Naive thymus-derived CD4-positive, alpha-beta T cell (primary cell): ENCODE results near the gene CAMSAP1. TPM values are rescaled to one million over a fixed set of nuclear protein-coding genes. Genes with fewer than 3 reads are reported as not detected.

Experiments used
- ATAC-seq: fragments of 150-1000 bp; cut with Tn5 transposase; 2 replicates; pipeline ENCODE4 v1.10.0; 2021; ENCODE audit warnings: mild to moderate bottlenecking, moderate library complexity
- CTCF ChIA-PET: fragments of 350-600 bp; sonication (Branson Sonifier 250); formaldehyde crosslinking; loops from one replicate; lab custom pipeline; 2021; ENCODE audit warnings: antibody characterized with exemption; lab: Charles Lee
- POLR2A ChIA-PET: fragments of 350-600 bp; sonication (Branson Sonifier 250); formaldehyde crosslinking; loops from one replicate; lab custom pipeline; 2021; ENCODE audit warnings: antibody characterized with exemption, inconsistent platforms; lab: Charles Lee
- DNase-seq, 9 donors: peaks; one replicate each; pipeline versions ENCODE4 v3.0.0 to v3.0.0-alpha.2; 2020 to 2022; ENCODE audit warnings: mixed read lengths in 1 of 9
- H3K27ac ChIP-seq: one replicate; pipeline ENCODE4 v1.7.0; 2013; ENCODE audit warnings: mild to moderate bottlenecking, low read depth, low read length, moderate library complexity
- H3K27me3 ChIP-seq, 2 donors: one replicate each; pipeline ENCODE4 v1.7.0; 2013; ENCODE audit warnings: low read length in 2 of 2, mild to moderate bottlenecking in 2 of 2, moderate library complexity in 2 of 2; ENCODE audit not compliant: control insufficient read depth in 2 of 2, insufficient read depth in 2 of 2
- H3K36me3 ChIP-seq, 3 experiments: 1 replicate in 2 of 3; 2 replicates in 1 of 3; pipeline ENCODE4 v1.7.0; 2013; ENCODE audit warnings: low read length in 3 of 3, mild to moderate bottlenecking in 3 of 3, moderate library complexity in 1 of 3; ENCODE audit not compliant: insufficient read depth in 3 of 3, control insufficient read depth in 2 of 3
- H3K4me1 ChIP-seq, 2 donors: one replicate each; pipeline ENCODE4 v1.7.0; 2013; ENCODE audit warnings: low read length in 2 of 2, mild to moderate bottlenecking in 2 of 2, moderate library complexity in 1 of 2; ENCODE audit not compliant: control insufficient read depth in 2 of 2, insufficient read depth in 2 of 2
- H3K4me3 ChIP-seq: 2 replicates; pipeline ENCODE4 v1.7.0; 2013; ENCODE audit warnings: mild to moderate bottlenecking, low read length
- H3K9me3 ChIP-seq, 3 experiments: 1 replicate in 2 of 3; 2 replicates in 1 of 3; pipeline ENCODE4 v1.7.0; 2013; ENCODE audit warnings: low read length in 3 of 3; ENCODE audit not compliant: control insufficient read depth in 2 of 3
- H3K27ac Mint-ChIP-seq, 9 donors: one replicate each; pipeline ENCODE4 v1.8.0; 2020 to 2022; ENCODE audit warnings: mixed read lengths in 9 of 9, mild to moderate bottlenecking in 8 of 9, moderate library complexity in 5 of 9, inconsistent platforms in 2 of 9
- H3K27me3 Mint-ChIP-seq, 5 donors: one replicate each; pipeline ENCODE4 v1.8.0; 2021 to 2022; ENCODE audit warnings: mixed read lengths in 5 of 5, mild to moderate bottlenecking in 1 of 5
- H3K36me3 Mint-ChIP-seq, 5 donors: one replicate each; pipeline ENCODE4 v1.8.0; 2020 to 2022; ENCODE audit warnings: mixed read lengths in 5 of 5, mild to moderate bottlenecking in 3 of 5, inconsistent platforms in 1 of 5
- H3K4me1 Mint-ChIP-seq, 7 donors: one replicate each; pipeline ENCODE4 v1.8.0; 2020 to 2022; ENCODE audit warnings: mixed read lengths in 7 of 7, mild to moderate bottlenecking in 3 of 7, inconsistent platforms in 1 of 7
- H3K4me3 Mint-ChIP-seq, 10 donors: one replicate each; pipeline ENCODE4 v1.8.0; 2020 to 2022; ENCODE audit warnings: mild to moderate bottlenecking in 10 of 10, mixed read lengths in 10 of 10, moderate library complexity in 6 of 10, inconsistent platforms in 2 of 10
- H3K9me3 Mint-ChIP-seq, 11 donors: one replicate each; pipeline ENCODE4 v1.8.0; 2020 to 2022; ENCODE audit warnings: mixed read lengths in 11 of 11, mild to moderate bottlenecking in 4 of 11, inconsistent platforms in 1 of 11, moderate library complexity in 1 of 11
- intact Hi-C, 2 donors: fragments of 100-400 bp; cut with micrococcal nuclease; formaldehyde crosslinking; loops; one replicate each; pipeline ENCODE4 v1.15.1; 2023
- polyA plus RNA-seq, 2 donors: library from polyadenylated mRNA; unstranded; fragments of 300-500 nt; fragmentation: Illumina TruSeq; gene quantifications; one replicate each; pipeline ENCODE4 v1.2.3, GENCODE V29; 2021
- total RNA-seq, 6 experiments: library from RNA in 5 of 6; stranded (reverse) in 5 of 6; gene quantifications; 1 replicate in 5 of 6; 2 replicates in 1 of 6; pipeline ENCODE4 v1.2.3 and lab custom pipeline; 2021 to 2026

CAMSAP1 gene
- total and polyA plus RNA-seq, 7 experiments from 2014 or later, result 0.65 to 34.3 (median 21.5) TPM

GRCh38 chr9:135865531-135865930, 41.8 kb downstream of the CAMSAP1 start:
- H3K4me3 Mint-ChIP-seq, result no peak overlapping the region
- no peaks in the 10 kb centered on the region for H3K9me3 ChIP-seq
- ChIA-PET CTCF (interaction anchor here (0.9 to 1.7 kb wide), 2 partner anchors 44 to 256 kb away, joined by 4 to 6 read pairs; no protein-coding TSS in a partner anchor), POLR2A (no interaction called here)
- intact Hi-C loops, result loop anchor here (1.0 to 2.0 kb wide), 3 partner anchors 21 to 258 kb away; partner anchors contain the start of gene UBAC1 (in 1 of the 2)
- H3K36me3 Mint-ChIP-seq, result peaks cover 6 to 29% (median 8%) of the 10 kb centered on the region in 5 donors
- no peaks in the 10 kb centered on the region for H3K9me3 Mint-ChIP-seq
- H3K4me1 ChIP-seq, result peaks cover 0 to 4% of the 10 kb centered on the region in 2 donors
- H3K36me3 ChIP-seq, result peaks cover 0 to 8% (median 0%) of the 10 kb centered on the region in 3 experiments
- H3K4me3 ChIP-seq, result no peak overlapping the region
- no peak for ATAC-seq
- H3K27me3 Mint-ChIP-seq, result no peaks in the 10 kb centered on the region
- peaks cover 5 to 27% (median 17%) of the 10 kb centered on the region in 7 donors for H3K4me1 Mint-ChIP-seq
- no peak for DNase-seq
- no peak overlapping the region for H3K27ac Mint-ChIP-seq
- no peaks in the 10 kb centered on the region for H3K27me3 ChIP-seq
- no peak overlapping the region for H3K27ac ChIP-seq

- Mint-ChIP-seq H3K27me3 (no peaks in the 10 kb centered on the region), H3K4me3 (no peak overlapping the region), H3K36me3 (peaks cover 4 to 22% (median 6%) of the 10 kb centered on the region in 5 donors), H3K9me3 (no peaks in the 10 kb centered on the region), H3K27ac (no peak overlapping the region), H3K4me1 (peaks cover 5 to 26% (median 17%) of the 10 kb centered on the region in 7 donors)
- ChIA-PET CTCF (interaction anchor here (0.6 to 1.2 kb wide), 8 partner anchors 10 to 340 kb away, joined by 3 to 4 read pairs (median 3); no protein-coding TSS in a partner anchor), POLR2A (interaction anchor here (0.6 kb wide), 1 partner anchor 42 kb away, joined by 3 read pairs; no protein-coding TSS in a partner anchor)
- Histone ChIP-seq H3K4me1 (peaks cover 0 to 4% of the 10 kb centered on the region in 2 donors), H3K4me3 (no peak overlapping the region), H3K36me3 (peaks cover 0 to 8% (median 0%) of the 10 kb centered on the region in 3 experiments), H3K27ac (no peak overlapping the region), H3K9me3 (no peaks in the 10 kb centered on the region), H3K27me3 (no peaks in the 10 kb centered on the region)
- intact Hi-C loops, result loop anchor here (1.0 to 5.0 kb wide), 5 partner anchors 22 to 259 kb away; partner anchors contain the start of genes CAMSAP1 (in 2 of the 2) and UBAC1 (in 1 of the 2)
- DNase-seq, result peak; percentile 20 to 70 (median 55)
- ATAC-seq, result peak; percentile 74
Measured at GRCh38 chr9:135864447-135865049, 42.8 kb downstream of the CAMSAP1 start.

GRCh38 chr9:135862809-135863208, 44.5 kb downstream of the CAMSAP1 start:
- Mint-ChIP-seq H3K27ac (no peak overlapping the region), H3K9me3 (no peaks in the 10 kb centered on the region), H3K27me3 (no peaks in the 10 kb centered on the region), H3K4me1 (peaks cover 5 to 30% (median 17%) of the 10 kb centered on the region in 7 donors), H3K4me3 (no peak overlapping the region), H3K36me3 (peaks cover 6 to 32% (median 9%) of the 10 kb centered on the region in 5 donors)
- Histone ChIP-seq H3K4me3 (no peak overlapping the region), H3K4me1 (peaks cover 0 to 4% of the 10 kb centered on the region in 2 donors), H3K36me3 (peaks cover 0 to 15% (median 0%) of the 10 kb centered on the region in 3 experiments), H3K9me3 (no peaks in the 10 kb centered on the region), H3K27me3 (no peaks in the 10 kb centered on the region), H3K27ac (no peak overlapping the region)
- POLR2A ChIA-PET, result interaction anchor here (1.0 kb wide), 1 partner anchor 233 kb away, joined by 3 read pairs; no protein-coding TSS in a partner anchor
- DNase-seq (no peak), ATAC-seq (no peak)
- intact Hi-C loops, result loop anchor here in 1 of 2 donors (5.0 kb wide), 1 partner anchor 44 kb away; the partner anchor contains the start of gene CAMSAP1
- CTCF ChIA-PET, result interaction anchor here (0.7 kb wide), 1 partner anchor 32 kb away, joined by 5 read pairs; no protein-coding TSS in a partner anchor

GRCh38 chr9:135858491-135859185, 48.7 kb downstream of the CAMSAP1 start:
- Histone ChIP-seq H3K27me3 (no peaks in the 10 kb centered on the region), H3K27ac (no peak overlapping the region), H3K9me3 (no peaks in the 10 kb centered on the region), H3K36me3 (peaks cover 0 to 27% (median 0%) of the 10 kb centered on the region in 3 experiments), H3K4me3 (no peak overlapping the region), H3K4me1 (no peaks in the 10 kb centered on the region)
- ATAC-seq (no peak), DNase-seq (no peak)
- Mint-ChIP-seq H3K27me3 (no peaks in the 10 kb centered on the region), H3K4me1 (peaks cover 0 to 20% (median 3%) of the 10 kb centered on the region in 7 donors), H3K36me3 (peaks cover 13 to 36% (median 15%) of the 10 kb centered on the region in 5 donors), H3K27ac (peak overlapping the region in 1 of 9 donors; percentile 28), H3K9me3 (no peaks in the 10 kb centered on the region), H3K4me3 (no peak overlapping the region)
- ChIA-PET POLR2A (no interaction called here), CTCF (interaction anchor here (0.6 kb wide), 1 partner anchor 11 kb away, joined by 3 read pairs; no protein-coding TSS in a partner anchor)
- intact Hi-C loops, result no loop called here

GRCh38 chr9:135857843-135858242, 49.5 kb downstream of the CAMSAP1 start:
- H3K36me3 Mint-ChIP-seq, result peaks cover 13 to 39% (median 15%) of the 10 kb centered on the region in 5 donors
- Histone ChIP-seq H3K4me1 (no peaks in the 10 kb centered on the region), H3K27me3 (no peaks in the 10 kb centered on the region), H3K27ac (no peak overlapping the region), H3K36me3 (peaks cover 0 to 31% (median 0%) of the 10 kb centered on the region in 3 experiments), H3K9me3 (no peaks in the 10 kb centered on the region), H3K4me3 (no peak overlapping the region)
- H3K4me1 Mint-ChIP-seq, result peaks cover 0 to 13% (median 3%) of the 10 kb centered on the region in 7 donors
- H3K27me3 Mint-ChIP-seq, result no peaks in the 10 kb centered on the region
- no peak overlapping the region for H3K4me3 Mint-ChIP-seq
- ChIA-PET POLR2A (no interaction called here), CTCF (no interaction called here)
- intact Hi-C loops, result no loop called here
- ATAC-seq (no peak), DNase-seq (no peak)
- H3K27ac Mint-ChIP-seq, result peak overlapping the region in 1 of 9 donors; percentile 28
- no peaks in the 10 kb centered on the region for H3K9me3 Mint-ChIP-seq

- H3K4me3 Mint-ChIP-seq, result no peak overlapping the region
- no peak overlapping the region for H3K4me3 ChIP-seq
- ChIA-PET CTCF (no interaction called here), POLR2A (no interaction called here)
- H3K27ac Mint-ChIP-seq, result no peak overlapping the region
- no peaks in the 10 kb centered on the region for H3K9me3 ChIP-seq
- intact Hi-C loops, result no loop called here
- H3K27me3 Mint-ChIP-seq, result no peaks in the 10 kb centered on the region
- H3K4me1 Mint-ChIP-seq, result peaks cover 0 to 13% (median 3%) of the 10 kb centered on the region in 7 donors
- DNase-seq, result no peak
- no peaks in the 10 kb centered on the region for H3K9me3 Mint-ChIP-seq
- peaks cover 12 to 44% (median 17%) of the 10 kb centered on the region in 5 donors for H3K36me3 Mint-ChIP-seq
- no peaks in the 10 kb centered on the region for H3K27me3 ChIP-seq
- no peak for ATAC-seq
- no peaks in the 10 kb centered on the region for H3K4me1 ChIP-seq
- H3K27ac ChIP-seq, result no peak overlapping the region
- peaks cover 0 to 31% (median 0%) of the 10 kb centered on the region in 3 experiments for H3K36me3 ChIP-seq
Measured at GRCh38 chr9:135857371-135857786, 50.0 kb downstream of the CAMSAP1 start.
